ENCODE data around the gene SOX2. TPM values are rescaled to one million over a fixed set of nuclear protein-coding genes. Genes with fewer than 3 reads are reported as not detected.

Gene SOX2
- total RNA-seq (2016; rRNA removed; fragmentation: Illumina TruSeq; extraction: Trizol) (not detected in 2 replicates), polyA plus RNA-seq (2011; rRNA removed) (not detected in 2 replicates), polyA minus RNA-seq (2011; rRNA and poly(A)+ RNA removed; ENCODE audit: low replicate concordance) (not detected in 2 replicates), Bru-seq, nascent RNA (percentile 21 among the genes with signal in this experiment), BruChase-seq, experiment 1, labeled RNA remaining after a 6-hour chase (not detected), BruChase-seq, experiment 2, labeled RNA remaining after a 2-hour chase (percentile 17 among the genes with signal in this experiment)
- total RNA-seq (2016; cell fraction: cytosol; rRNA removed; fragmentation: Illumina TruSeq; extraction: Trizol; ENCODE audit: low read depth) = not detected in 2 replicates
- total RNA-seq (2016; cell fraction: insoluble cytoplasmic fraction; rRNA removed; fragmentation: Illumina TruSeq; extraction: Trizol) = not detected in 2 replicates
- total RNA-seq (2016; cell fraction: membrane; rRNA removed; fragmentation: Illumina TruSeq; extraction: Trizol) = not detected in 2 replicates
- not detected in 2 replicates for total RNA-seq (2016; cell fraction: nucleus; rRNA removed; fragmentation: Illumina TruSeq; extraction: Trizol)
- not detected in 2 replicates for polyA plus RNA-seq (2011; cell fraction: cytosol; rRNA removed)
- 0.06 TPM in 1 of 2 replicates, not detected in the other for polyA plus RNA-seq (2011; cell fraction: nucleus; rRNA removed)
- not detected in 2 replicates for polyA plus RNA-seq (2012)
- not detected in 2 replicates for polyA plus RNA-seq (2016; cell fraction: cytosol; fragmentation: Illumina TruSeq; extraction: Trizol; ENCODE audit: low read depth)
- polyA plus RNA-seq (2016; cell fraction: insoluble cytoplasmic fraction; fragmentation: Illumina TruSeq; extraction: Trizol; ENCODE audit: low read depth) = not detected in 2 replicates
- not detected in 2 replicates for polyA plus RNA-seq (2016; cell fraction: membrane; fragmentation: Illumina TruSeq; extraction: Trizol; ENCODE audit: low read depth)
- polyA plus RNA-seq (2016; cell fraction: nucleus; fragmentation: Illumina TruSeq; extraction: Trizol; ENCODE audit: insufficient read depth, low read depth) = not detected in 2 replicates
- not detected in 2 replicates for polyA minus RNA-seq (2011; cell fraction: cytosol; rRNA and poly(A)+ RNA removed)
- not detected in 2 replicates for polyA minus RNA-seq (2011; cell fraction: nucleus; rRNA and poly(A)+ RNA removed)
- long read RNA-seq, experiment 1 = 0 reads
- long read RNA-seq, experiment 2 = 0 reads

DNA sequence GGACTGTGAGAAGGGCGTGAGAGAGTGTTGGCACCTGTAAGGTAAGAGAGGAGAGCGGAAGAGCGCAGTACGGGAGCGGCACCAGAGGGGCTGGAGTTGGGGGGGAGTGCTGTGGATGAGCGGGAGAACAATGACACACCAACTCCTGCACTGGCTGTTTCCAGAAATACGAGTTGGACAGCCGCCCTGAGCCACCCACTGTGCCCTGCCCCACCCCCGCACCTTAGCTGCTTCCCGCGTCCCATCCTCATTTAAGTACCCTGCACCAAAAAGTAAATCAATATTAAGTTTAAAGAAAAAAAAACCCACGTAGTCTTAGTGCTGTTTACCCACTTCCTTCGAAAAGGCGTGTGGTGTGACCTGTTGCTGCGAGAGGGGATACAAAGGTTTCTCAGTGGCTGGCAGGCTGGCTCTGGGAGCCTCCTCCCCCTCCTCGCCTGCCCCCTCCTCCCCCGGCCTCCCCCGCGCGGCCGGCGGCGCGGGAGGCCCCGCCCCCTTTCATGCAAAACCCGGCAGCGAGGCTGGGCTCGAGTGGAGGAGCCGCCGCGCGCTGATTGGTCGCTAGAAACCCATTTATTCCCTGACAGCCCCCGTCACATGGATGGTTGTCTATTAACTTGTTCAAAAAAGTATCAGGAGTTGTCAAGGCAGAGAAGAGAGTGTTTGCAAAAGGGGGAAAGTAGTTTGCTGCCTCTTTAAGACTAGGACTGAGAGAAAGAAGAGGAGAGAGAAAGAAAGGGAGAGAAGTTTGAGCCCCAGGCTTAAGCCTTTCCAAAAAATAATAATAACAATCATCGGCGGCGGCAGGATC, at the start of gene SOX2:
Gene SOX2, plus strand, starts transcription at position 601 of the 811 bp plus-strand sequence. CDS start 436 bp downstream, outside the sequence.
- Histone ChIP-seq H3K9me3 (ENCODE audit: low read length) (no peaks in the 10 kb centered on the region), H4K20me1 (ENCODE audit: insufficient read depth, low read length) (no peaks in the 10 kb centered on the region), H3K27ac (ENCODE audit: extremely low read length, insufficient read depth, low read length) (no peak within 1 kb of the TSS), H2AFZ (ENCODE audit: low read length) (no peak within 1 kb of the TSS), H3K4me2 (ENCODE audit: low read depth, low read length) (peak within 1 kb of the TSS; percentile 51), H3K4me1 (ENCODE audit: insufficient read depth, low read length) (peaks cover 11% of the 10 kb centered on the region; the same call in 1 of the 2 replicates), H3K27me3 (ENCODE audit: control insufficient read depth in 1 of 2, insufficient read depth in 2 of 2, low read length in 2 of 2) (peaks cover 4 to 48% of the 10 kb centered on the region in 2 experiments; a peak in 3 of 5 replicates), H3K4me3 (replicated peaks in 1 of 3; ENCODE audit: insufficient read depth in 1 of 3, low read depth in 2 of 3, low read length in 3 of 3) (peak within 1 kb of the TSS in 2 of 3 experiments; percentile 31 to 57; a peak in 4 of 6 replicates), H3K36me3 (replicated peaks in 1 of 2; ENCODE audit: control insufficient read depth in 1 of 2, insufficient read depth in 2 of 2, low read length in 2 of 2) (no peaks in the 10 kb centered on the region), H3K79me2 (ENCODE audit: insufficient read depth, low read length) (no peaks in the 10 kb centered on the region), H3K9ac (ENCODE audit: insufficient read depth, low read depth, low read length) (no peak within 1 kb of the TSS)
- ATAC-seq (peak; percentile 93), DNase-seq (ENCODE audit: low spot score) (peak; percentile 67), FAIRE-seq (no peak)
- no TSS peak for BruUV-seq (replicated peaks)
- intact Hi-C loops (cut with micrococcal nuclease; ENCODE audit: unreplicated experiment) (loop anchor here (1.0 kb wide), 1 partner anchor 425 kb away; no protein-coding TSS in a partner anchor), in situ Hi-C loops (cut with HindIII; ENCODE audit: extremely low pct_ligation_motif_present, low pct_unique_long_range_greater_than_20kb) (loop anchor here (25.0 kb wide), 1 partner anchor 776 kb away; no protein-coding TSS in a partner anchor)
- ChIA-PET POLR2A (no interaction called here), CTCF (ENCODE audit: low intra/inter-chr PET ratio, low total read pairs) (interaction anchor here (1.3 kb wide), 1 partner anchor 547 kb away, joined by 5 read pairs; no protein-coding TSS in a partner anchor)
- WGBS (ENCODE audit: low lambda C conversion rate) = 25% methylated on average over 29 of the region's 37 CpGs
- TF ChIP-seq SUZ12 (IDR thresholded peaks at IDR 0.05; ENCODE audit: low read depth, low read length) (no peak), NFYC (CRISPR knock-in tag; IDR thresholded peaks at IDR 0.05) (peak; percentile 48; the same call in 1 of the 2 replicates), FOXO1 (CRISPR knock-in tag; IDR thresholded peaks at IDR 0.05) (no peak), ESRRA (CRISPR knock-in tag; IDR thresholded peaks at IDR 0.05; ENCODE audit: low read depth) (no peak), PRPF4 (IDR thresholded peaks at IDR 0.05; ENCODE audit: low read depth, low read length, poor library complexity, severe bottlenecking) (no peak), ZNF567 (CRISPR knock-in tag; IDR thresholded peaks at IDR 0.05; ENCODE audit: borderline replicate concordance) (no peak)
- TF ChIP-seq, protein P1, sequence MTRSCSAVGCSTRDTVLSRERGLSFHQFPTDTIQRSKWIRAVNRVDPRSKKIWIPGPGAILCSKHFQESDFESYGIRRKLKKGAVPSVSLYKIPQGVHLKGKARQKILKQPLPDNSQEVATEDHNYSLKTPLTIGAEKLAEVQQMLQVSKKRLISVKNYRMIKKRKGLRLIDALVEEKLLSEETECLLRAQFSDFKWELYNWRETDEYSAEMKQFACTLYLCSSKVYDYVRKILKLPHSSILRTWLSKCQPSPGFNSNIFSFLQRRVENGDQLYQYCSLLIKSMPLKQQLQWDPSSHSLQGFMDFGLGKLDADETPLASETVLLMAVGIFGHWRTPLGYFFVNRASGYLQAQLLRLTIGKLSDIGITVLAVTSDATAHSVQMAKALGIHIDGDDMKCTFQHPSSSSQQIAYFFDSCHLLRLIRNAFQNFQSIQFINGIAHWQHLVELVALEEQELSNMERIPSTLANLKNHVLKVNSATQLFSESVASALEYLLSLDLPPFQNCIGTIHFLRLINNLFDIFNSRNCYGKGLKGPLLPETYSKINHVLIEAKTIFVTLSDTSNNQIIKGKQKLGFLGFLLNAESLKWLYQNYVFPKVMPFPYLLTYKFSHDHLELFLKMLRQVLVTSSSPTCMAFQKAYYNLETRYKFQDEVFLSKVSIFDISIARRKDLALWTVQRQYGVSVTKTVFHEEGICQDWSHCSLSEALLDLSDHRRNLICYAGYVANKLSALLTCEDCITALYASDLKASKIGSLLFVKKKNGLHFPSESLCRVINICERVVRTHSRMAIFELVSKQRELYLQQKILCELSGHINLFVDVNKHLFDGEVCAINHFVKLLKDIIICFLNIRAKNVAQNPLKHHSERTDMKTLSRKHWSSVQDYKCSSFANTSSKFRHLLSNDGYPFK (CRISPR knock-in tag; IDR thresholded peaks at IDR 0.05; ENCODE audit: borderline replicate concordance) = no peak
- TF ChIP-seq, protein P2, sequence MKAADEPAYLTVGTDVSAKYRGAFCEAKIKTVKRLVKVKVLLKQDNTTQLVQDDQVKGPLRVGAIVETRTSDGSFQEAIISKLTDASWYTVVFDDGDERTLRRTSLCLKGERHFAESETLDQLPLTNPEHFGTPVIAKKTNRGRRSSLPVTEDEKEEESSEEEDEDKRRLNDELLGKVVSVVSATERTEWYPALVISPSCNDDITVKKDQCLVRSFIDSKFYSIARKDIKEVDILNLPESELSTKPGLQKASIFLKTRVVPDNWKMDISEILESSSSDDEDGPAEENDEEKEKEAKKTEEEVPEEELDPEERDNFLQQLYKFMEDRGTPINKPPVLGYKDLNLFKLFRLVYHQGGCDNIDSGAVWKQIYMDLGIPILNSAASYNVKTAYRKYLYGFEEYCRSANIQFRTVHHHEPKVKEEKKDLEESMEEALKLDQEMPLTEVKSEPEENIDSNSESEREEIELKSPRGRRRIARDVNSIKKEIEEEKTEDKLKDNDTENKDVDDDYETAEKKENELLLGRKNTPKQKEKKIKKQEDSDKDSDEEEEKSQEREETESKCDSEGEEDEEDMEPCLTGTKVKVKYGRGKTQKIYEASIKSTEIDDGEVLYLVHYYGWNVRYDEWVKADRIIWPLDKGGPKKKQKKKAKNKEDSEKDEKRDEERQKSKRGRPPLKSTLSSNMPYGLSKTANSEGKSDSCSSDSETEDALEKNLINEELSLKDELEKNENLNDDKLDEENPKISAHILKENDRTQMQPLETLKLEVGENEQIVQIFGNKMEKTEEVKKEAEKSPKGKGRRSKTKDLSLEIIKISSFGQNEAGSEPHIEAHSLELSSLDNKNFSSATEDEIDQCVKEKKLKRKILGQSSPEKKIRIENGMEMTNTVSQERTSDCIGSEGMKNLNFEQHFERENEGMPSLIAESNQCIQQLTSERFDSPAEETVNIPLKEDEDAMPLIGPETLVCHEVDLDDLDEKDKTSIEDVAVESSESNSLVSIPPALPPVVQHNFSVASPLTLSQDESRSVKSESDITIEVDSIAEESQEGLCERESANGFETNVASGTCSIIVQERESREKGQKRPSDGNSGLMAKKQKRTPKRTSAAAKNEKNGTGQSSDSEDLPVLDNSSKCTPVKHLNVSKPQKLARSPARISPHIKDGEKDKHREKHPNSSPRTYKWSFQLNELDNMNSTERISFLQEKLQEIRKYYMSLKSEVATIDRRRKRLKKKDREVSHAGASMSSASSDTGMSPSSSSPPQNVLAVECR (CRISPR knock-in tag; IDR thresholded peaks at IDR 0.05; ENCODE audit: borderline replicate concordance) = no peak
